GM12878 (cell line): ENCODE data around the gene EPN3. TPM values are rescaled to one million over a fixed set of nuclear protein-coding genes. Genes with fewer than 3 reads are reported as not detected.

ENCODE experiments used
- ATF3 ChIP-seq: IDR thresholded peaks from 2 replicates; pipeline ENCODE4 v1.6.1; 2011; ENCODE audit warnings: low read depth, mild to moderate bottlenecking, low read length, moderate library complexity, borderline replicate concordance; ENCODE audit errors: extremely low read depth
- E2F4 ChIP-seq: IDR thresholded peaks from 2 replicates; pipeline ENCODE4 v1.6.1; 2012; ENCODE audit warnings: low read depth, low read length, improper control_type of control experiment
- EED ChIP-seq: sonication (generic); IDR thresholded peaks from 2 replicates; pipeline ENCODE4 v1.6.1; 2016; ENCODE audit warnings: antibody characterized with exemption, low read depth
- FOS ChIP-seq: IDR thresholded peaks from 3 replicates; pipeline ENCODE4 v1.6.1; 2011; ENCODE audit warnings: borderline replicate concordance; ENCODE audit not compliant: insufficient read length; ENCODE audit errors: extremely low read depth
- HDAC2 ChIP-seq: fragments of 200-600 bp; sonication (generic); IDR thresholded peaks from 2 replicates; pipeline ENCODE4 v1.6.1; 2017
- LARP7 ChIP-seq: fragments of 450-650 bp; IDR thresholded peaks from 2 replicates; pipeline ENCODE4 v1.6.1; 2017; ENCODE audit warnings: mild to moderate bottlenecking
- MAX ChIP-seq: IDR thresholded peaks from 2 replicates; pipeline ENCODE4 v1.6.1; 2012; ENCODE audit warnings: low read depth, low read length, improper control_type of control experiment
- MTA2 ChIP-seq: fragments of 450-650 bp; IDR thresholded peaks from 2 replicates; pipeline ENCODE4 v1.6.1; 2016; ENCODE audit warnings: low read depth, mild to moderate bottlenecking, moderate library complexity
- NR2F1 ChIP-seq: fragments of 450-650 bp; conservative IDR thresholded peaks from 2 replicates; pipeline ENCODE4 v1.6.1; 2017; ENCODE audit warnings: mild to moderate bottlenecking
- POLR2AphosphoS5 ChIP-seq: IDR thresholded peaks from 2 replicates; pipeline ENCODE4 v1.6.1; 2011; ENCODE audit warnings: mild to moderate bottlenecking, low read length, inconsistent platforms
- RAD51 ChIP-seq: fragments of 450-650 bp; IDR thresholded peaks from 2 replicates; pipeline ENCODE4 v1.6.1; 2016; ENCODE audit warnings: moderate library complexity, mild to moderate bottlenecking, inconsistent platforms
- RBBP5 ChIP-seq: fragments of 200-600 bp; sonication (generic); conservative IDR thresholded peaks from 2 replicates; pipeline ENCODE4 v1.6.1; 2016
- REST ChIP-seq: IDR thresholded peaks from 2 replicates; pipeline ENCODE4 v1.6.1; 2012; ENCODE audit warnings: mild to moderate bottlenecking, low read depth, low read length
- SMAD5 ChIP-seq: IDR thresholded peaks from 2 replicates; pipeline ENCODE4 v1.6.1; 2016; ENCODE audit warnings: antibody characterized with exemption, low read depth
- SP1 ChIP-seq: IDR thresholded peaks from one replicate; pipeline ENCODE4 v1.6.1; 2011; ENCODE audit warnings: low read depth, low read length
- SREBF1 ChIP-seq: IDR thresholded peaks from 2 replicates; pipeline ENCODE4 v1.6.1; 2012; ENCODE audit warnings: mild to moderate bottlenecking, low read length
- SREBF2 ChIP-seq: IDR thresholded peaks from 2 replicates; pipeline ENCODE4 v1.6.1; 2012; ENCODE audit warnings: mild to moderate bottlenecking, low read length
- USF1 ChIP-seq: IDR thresholded peaks from 2 replicates; pipeline ENCODE4 v1.6.1; 2011; ENCODE audit warnings: borderline replicate concordance, low read depth, mild to moderate bottlenecking, moderate library complexity, mixed read lengths, low read length; ENCODE audit not compliant: insufficient read depth; ENCODE audit errors: extremely low read length
- YBX1 ChIP-seq: fragments of 450-650 bp; IDR thresholded peaks from 2 replicates; pipeline ENCODE4 v1.6.1; 2016; ENCODE audit warnings: antibody characterized with exemption
- ZBTB33 ChIP-seq: fragments of 450-650 bp; IDR thresholded peaks from 2 replicates; pipeline ENCODE4 v1.6.1; 2017; ENCODE audit warnings: mild to moderate bottlenecking
- ZNF207 ChIP-seq: fragments of 450-650 bp; IDR thresholded peaks from 2 replicates; pipeline ENCODE4 v1.6.1; 2014; ENCODE audit warnings: antibody characterized with exemption, mild to moderate bottlenecking, borderline replicate concordance
- ZNF274 ChIP-seq: IDR thresholded peaks from one replicate; pipeline ENCODE4 v1.8.0; 2011; ENCODE audit not compliant: insufficient read length, insufficient read depth
- ZSCAN29 ChIP-seq: fragments of 450-650 bp; IDR thresholded peaks from 2 replicates; pipeline ENCODE4 v1.6.1; 2017; ENCODE audit warnings: mild to moderate bottlenecking, moderate library complexity
- polyA plus RNA-seq, 11 experiments: library from polyadenylated mRNA; depleted of rRNA in 4 of 11; unstranded in 6 of 11; stranded (reverse) in 5 of 11; fragments of >200 nt; fragmentation: Nextera tagmentation in 4 of 11; fragmentation: Illumina TruSeq in 1 of 11; extraction: Ambion mirVana in 4 of 11; extraction: Trizol in 1 of 11; gene quantifications; 1 replicate in 1 of 11; 2 replicates in 10 of 11; pipeline versions ENCODE4 v1.2.1 to v1.2.3, GENCODE V29; 2011 to 2016; ENCODE audit warnings: inconsistent platforms in 2 of 11, missing spikeins in 2 of 11, low read depth in 1 of 11
- total RNA-seq, 4 experiments: library from RNA; depleted of rRNA in 3 of 4; stranded (reverse); fragments of >200 nt in 3 of 4; fragmentation: Illumina TruSeq in 1 of 4; extraction: Trizol in 1 of 4; gene quantifications; 2 replicates each; pipeline versions ENCODE4 v1.2.1 to v1.2.3, GENCODE V29; 2013 to 2021

EPN3 gene
- total and polyA plus RNA-seq, 10 of the 15 experiments (the other 5 are each of a cell fraction or from before 2014, with no cell fraction given) = 0.04 to 0.07 TPM; not detected in 8

GRCh38 chr17:50547035-50547735 lies 14.7 kb downstream of the EPN3 start, which contains the start of gene SPATA20 (continued):
- TF ChIP-seq REST (no peak), ZNF207 (peak; percentile 55; the same call in 1 of the 2 replicates), NR2F1 (peak; percentile 61; the same call in 1 of the 2 replicates), ATF3 (no peak), ZSCAN29 (peak; percentile 66; the same call in 1 of the 2 replicates), SREBF1 (no peak), HDAC2 (no peak), POLR2AphosphoS5 (peak; percentile 68; the same call in 1 of the 2 replicates), EED (no peak), FOS (no peak), ZNF274 (no peak), LARP7 (peak; percentile 95), E2F4 (no peak), YBX1 (no peak), SMAD5 (no peak), MTA2 (no peak), USF1 (no peak), SP1 (peak; percentile 44), RAD51 (no peak), MAX (no peak), RBBP5 (no peak), ZBTB33 (no peak), SREBF2 (no peak)
